ENCODE results near the gene JUNB.

Gene JUNB

DNA sequence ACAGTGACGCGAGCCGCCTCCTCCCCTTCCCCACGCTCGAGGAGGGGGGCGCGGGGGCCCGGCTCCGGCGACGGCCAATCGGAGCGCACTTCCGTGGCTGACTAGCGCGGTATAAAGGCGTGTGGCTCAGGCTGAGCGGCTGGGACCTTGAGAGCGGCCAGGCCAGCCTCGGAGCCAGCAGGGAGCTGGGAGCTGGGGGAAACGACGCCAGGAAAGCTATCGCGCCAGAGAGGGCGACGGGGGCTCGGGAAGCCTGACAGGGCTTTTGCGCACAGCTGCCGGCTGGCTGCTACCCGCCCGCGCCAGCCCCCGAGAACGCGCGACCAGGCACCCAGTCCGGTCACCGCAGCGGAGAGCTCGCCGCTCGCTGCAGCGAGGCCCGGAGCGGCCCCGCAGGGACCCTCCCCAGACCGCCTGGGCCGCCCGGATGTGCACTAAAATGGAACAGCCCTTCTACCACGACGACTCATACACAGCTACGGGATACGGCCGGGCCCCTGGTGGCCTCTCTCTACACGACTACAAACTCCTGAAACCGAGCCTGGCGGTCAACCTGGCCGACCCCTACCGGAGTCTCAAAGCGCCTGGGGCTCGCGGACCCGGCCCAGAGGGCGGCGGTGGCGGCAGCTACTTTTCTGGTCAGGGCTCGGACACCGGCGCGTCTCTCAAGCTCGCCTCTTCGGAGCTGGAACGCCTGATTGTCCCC, at the start of gene JUNB:
TSS of gene JUNB (plus strand) at position 142 of the 706 bp plus-strand sequence. CDS start at position 428, 286 bp downstream.
- peak; percentile 95 for DNase-seq (ENCODE audit: low spot score)

DNA sequence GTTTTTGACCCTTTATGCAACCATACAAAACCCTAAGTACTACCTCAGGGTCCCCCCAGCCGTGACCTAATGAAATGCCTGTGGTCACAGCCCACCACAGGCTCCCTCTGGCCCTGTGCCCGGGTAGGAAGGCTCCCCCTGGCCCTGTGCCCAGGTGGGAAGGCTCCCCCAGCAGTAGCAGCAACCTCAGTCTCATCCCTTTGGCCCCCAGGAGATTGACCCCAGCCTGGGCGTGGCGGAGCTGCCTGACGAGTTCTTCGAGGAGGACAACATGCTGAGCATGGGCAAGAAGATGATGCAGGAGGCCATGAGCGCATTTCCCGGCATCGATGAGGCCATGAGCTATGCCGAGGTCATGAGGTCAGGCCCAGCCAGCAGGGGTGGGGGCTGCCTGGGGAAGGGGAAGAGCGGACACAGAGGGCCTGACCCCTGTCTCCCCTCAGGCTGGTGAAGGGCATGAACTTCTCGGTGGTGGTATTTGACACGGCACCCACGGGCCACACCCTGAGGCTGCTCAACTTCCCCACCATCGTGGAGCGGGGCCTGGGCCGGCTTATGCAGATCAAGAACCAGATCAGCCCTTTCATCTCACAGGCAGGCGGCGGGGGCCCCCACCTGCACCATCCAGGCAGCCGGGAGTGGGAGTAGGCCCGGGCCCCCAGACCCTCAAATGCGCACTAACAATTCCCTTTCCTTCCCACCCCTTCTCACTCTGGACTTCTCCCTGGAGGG, 46.0 kb upstream of the JUNB start:
- DNase-seq (ENCODE audit: low spot score) = no peak

DNA sequence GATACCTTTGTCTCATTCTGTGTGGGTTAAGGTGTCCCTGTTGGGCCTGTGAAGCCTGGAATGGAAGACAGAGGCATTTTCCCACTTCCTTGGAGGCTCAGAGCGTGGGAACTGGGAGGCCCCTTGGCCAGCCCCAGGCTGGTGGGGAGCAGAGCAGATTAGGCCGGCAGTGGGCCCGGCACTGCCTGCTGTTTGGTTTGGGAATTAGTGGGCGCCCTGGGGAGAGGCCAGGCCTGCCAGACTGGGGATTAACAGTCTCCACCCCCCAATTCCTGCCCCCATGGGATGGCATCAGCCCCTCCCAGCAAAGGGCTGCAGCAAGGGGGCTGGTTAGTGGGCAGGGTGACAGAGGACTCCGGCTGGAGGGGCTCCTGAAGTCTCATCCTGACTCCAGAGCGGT, 42.8 kb upstream of the JUNB start:
- DNase-seq (ENCODE audit: low spot score) = no peak

DNA sequence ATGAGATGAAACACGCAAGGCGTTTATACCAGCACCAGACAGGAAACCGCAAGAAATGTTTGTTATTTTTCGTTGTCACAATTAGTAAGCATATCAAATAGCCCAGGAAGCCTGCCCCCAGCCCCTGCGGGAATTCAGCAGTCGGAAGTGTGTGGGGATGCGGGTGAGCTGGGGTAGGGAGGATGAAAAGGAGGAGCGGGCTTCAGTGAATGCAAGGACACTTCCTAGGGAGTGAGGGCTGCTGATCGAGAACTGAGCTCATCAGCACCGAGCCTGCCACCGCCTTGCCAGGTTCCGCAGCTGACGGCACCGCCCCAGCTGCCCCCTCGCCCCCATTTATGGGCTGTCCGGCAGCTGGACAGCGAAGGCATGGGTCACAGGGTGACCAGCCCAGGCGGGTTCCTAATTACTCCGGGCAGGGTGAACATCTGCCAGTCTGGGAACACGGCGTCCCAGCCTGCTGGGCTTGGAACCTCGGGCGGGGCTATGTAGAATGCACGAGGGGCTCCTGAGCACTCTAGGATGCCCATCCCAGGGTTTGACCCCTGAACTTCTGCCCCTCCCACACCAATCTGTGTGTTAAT, 41.3 kb upstream of the JUNB start:
- no peak for DNase-seq (ENCODE audit: low spot score)

DNA sequence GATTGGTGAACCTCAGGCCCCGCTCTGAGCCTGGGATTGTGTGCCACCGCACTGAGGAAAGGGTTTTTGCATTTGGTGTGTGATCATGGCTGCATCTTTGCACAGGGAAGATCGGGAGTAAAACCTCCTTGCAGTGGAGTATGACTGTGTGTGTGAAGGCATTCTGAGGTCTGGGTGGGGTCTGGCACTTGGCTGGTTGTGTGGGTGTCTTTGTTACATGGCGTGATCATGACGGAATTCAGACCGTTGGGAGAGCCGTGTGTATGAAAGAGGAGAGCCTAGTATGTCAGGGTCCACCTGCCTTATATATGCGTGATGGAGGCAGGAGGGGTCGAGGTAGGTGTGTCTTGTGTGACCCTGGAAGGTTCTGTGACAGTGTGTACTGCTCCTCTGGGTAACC, 40.4 kb upstream of the JUNB start:
- no peak for DNase-seq (ENCODE audit: low spot score)

DNA sequence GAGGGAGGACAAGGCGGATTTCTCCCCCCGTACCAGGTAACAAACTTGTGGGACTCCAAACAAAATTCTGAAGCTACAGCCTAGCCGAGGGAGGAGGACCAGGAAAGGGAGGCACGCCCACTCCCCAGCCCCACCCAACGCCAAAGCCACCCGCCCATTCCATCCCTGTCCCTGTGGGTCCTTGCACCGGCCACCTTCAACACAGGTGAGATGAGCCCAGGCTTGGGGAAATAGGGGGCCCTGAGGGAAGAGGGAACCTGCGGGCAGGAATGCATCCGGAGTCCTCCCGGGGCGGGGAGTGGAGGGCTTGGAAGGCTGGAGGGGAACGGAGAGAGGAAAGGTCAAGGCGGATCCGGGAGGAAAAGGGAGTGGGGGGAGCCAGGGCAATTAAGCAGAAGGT, 39.7 kb upstream of the JUNB start, which contains the start of gene BEST2:
TSS of gene BEST2 (plus strand) at position 157 of the 400 bp plus-strand sequence. CDS start 802 bp downstream, outside the sequence.
- DNase-seq (ENCODE audit: low spot score) = no peak

DNA sequence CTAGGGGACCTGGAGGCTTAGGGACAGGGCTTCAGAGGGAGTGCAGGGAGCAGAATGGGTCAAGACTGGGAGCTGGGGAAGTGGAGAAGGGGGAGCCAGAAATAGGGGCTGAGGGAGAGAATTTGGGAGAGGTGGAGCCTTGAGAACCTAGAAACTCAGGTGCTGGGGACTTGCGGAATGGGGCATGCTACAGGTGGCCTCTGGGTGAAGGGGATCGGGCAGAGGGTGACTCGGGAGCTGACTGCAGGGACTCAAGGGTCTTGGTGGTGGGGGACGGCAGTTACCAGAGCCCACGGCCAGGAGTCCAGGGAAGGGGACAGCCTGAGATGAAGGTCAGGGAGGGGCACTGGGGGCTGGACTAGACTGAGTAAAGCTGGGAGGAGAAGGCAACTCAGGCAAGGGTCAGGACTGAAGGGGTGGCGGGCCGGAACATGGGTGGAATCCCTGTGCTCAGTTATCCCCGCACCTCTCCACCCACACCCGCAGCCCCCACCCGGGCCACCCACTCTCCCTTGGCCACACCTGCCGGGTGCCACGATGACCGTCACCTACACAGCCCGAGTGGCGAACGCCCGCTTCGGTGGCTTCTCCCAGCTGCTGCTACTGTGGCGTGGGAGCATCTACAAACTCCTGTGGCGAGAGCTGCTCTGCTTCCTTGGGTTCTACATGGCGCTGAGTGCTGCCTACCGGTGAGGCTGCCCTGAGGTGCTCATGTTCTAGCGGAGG, 39.1 kb upstream of the JUNB start:
- no peak for DNase-seq (ENCODE audit: low spot score)

DNA sequence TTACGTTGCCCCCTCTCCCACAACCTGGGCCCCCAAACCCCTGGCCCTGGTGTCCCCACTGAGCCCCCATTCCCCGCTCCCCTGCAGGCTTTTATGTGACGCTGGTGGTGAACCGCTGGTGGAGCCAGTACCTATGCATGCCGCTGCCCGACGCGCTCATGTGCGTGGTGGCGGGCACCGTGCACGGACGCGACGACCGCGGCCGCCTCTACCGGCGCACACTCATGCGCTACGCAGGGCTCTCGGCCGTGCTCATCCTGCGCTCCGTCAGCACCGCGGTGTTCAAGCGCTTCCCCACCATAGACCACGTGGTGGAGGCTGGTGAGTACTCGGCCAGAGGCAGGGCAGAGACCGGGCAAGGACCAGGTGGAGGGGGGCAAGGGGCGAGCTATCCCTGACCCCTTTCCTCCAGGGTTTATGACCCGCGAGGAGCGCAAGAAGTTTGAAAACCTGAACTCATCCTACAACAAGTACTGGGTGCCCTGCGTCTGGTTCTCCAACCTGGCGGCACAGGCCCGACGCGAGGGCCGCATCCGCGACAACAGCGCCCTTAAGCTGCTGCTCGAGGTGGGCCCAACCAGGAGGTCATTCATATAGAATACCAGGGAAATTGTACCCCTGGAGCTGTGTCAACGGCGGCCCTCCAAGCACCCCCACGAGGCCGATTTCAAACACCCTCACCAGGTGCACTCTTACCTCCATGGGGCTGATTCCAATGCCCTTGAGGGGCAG, 36.7 kb upstream of the JUNB start:
- DNase-seq (ENCODE audit: low spot score) = no peak

DNA sequence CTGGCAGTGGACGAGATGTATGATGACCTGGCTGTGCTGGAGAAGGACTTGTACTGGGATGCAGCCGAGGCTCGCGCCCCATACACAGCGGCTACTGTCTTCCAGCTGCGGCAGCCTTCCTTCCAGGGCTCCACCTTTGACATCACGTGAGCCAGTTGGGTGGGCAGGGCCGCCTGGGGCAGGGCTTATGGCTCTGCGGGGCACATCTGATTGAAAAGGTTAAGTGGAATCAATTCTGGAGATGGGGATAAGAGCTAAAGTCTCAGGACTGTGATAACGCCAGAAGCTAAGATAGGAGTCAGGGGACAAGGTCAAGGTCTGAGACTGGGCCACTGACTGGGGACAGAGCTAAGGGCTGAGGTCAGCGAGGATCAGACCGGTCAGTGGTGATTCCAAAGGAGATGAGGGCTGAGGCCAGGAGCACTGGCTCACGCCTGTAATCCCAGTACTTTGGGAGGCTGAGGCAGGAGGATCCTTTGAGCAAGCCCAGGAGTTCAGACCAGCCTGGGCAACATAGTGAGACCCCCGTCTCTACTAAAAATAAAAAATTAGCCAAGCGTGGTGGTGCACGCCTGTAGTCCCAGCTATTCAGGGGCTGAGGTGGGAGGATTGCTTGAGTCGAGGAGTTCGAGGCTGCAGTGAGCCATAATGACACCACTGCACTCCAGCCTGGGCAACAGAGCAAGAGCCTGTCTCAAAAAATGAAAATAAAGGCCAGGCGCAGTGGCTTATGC, 35.0 kb upstream of the JUNB start:
- DNase-seq (ENCODE audit: low spot score) = no peak

DNA sequence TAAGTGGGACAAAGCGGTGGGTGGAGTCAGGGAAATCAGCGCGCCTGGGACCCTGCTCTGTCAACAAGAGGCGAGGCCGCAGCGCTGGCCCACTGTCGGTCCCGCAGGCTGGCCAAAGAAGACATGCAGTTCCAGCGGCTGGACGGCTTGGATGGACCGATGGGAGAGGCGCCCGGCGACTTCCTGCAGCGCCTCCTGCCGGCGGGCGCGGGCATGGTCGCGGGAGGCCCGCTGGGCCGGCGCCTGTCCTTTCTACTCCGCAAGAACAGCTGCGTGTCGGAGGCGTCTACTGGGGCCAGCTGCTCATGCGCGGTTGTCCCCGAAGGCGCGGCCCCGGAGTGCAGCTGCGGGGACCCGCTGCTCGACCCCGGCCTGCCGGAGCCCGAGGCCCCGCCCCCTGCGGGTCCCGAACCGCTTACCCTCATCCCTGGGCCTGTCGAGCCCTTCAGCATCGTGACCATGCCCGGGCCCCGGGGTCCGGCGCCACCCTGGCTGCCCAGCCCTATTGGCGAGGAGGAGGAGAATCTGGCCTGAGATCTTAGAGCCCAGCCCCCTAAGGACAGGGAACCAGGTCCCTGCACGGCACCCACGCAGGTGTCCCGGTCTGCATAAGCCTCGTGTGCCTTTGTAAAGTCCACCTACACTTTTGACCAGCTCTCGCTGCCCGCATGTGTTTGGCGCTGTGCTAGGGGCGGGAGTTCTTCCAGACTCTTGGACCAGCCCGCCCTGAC, 33.6 kb upstream of the JUNB start:
- DNase-seq (ENCODE audit: low spot score) = peak; percentile 57

DNA sequence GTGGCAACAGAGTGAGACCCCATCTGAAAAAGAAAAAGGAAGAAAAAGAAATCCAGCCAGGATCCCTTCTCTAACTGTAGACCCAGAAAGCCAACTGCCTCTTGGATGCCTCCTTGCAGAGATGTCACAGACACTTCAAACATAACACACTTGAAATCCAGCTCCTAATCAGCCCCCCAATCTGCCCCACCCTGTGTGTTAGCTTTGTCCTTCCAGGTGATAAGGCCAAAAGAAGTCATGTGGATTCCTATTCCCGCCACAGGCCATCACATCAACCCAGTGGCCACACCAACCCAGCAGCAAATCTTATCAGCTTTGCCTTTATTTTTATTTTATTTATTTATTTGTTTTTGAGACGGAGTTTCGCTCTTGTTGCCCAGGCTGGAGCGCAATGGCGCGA, 31.6 kb upstream of the JUNB start:
- DNase-seq (ENCODE audit: low spot score) = no peak

DNA sequence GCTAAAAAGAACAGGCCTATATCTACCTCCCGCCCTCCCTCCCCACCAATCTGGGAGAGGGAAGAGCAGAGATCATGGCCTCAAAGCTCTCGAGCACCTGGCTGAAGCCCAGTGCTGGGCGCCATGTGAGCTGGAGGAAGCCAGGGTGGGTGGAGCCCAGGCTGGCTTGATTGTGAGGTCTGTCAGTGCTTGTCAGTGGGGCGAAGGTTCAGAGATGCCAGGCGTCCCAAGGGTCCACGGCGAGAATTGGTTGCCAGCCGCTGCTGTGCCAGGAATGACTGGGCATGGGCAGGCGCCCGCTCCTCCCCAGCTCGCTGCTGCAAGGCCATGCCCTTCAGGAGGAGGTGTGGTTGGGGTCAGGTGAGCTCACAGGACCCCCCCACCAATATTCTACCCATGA, 28.2 kb upstream of the JUNB start:
- DNase-seq (ENCODE audit: low spot score) = no peak

DNA sequence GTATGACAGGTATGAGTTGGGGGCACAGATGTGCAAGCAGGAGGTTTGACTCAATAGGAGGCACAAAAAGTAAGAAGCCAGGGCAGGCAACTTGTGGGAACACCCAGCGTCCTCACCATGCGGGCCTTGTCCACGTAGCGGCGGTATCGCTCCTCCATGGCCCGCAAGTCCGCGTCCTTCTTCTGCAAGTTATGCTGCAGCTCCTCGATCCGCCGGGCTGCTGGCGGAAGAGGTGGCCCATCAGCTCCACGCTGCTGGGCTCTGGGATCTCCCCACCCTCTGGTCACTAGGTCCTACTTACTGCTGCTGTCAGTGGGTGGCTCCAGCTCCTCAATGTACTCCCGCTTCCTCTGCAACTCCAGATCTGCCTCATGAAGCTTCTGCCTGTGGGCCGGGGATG, 26.6 kb upstream of the JUNB start:
- DNase-seq (ENCODE audit: low spot score) = no peak

DNA sequence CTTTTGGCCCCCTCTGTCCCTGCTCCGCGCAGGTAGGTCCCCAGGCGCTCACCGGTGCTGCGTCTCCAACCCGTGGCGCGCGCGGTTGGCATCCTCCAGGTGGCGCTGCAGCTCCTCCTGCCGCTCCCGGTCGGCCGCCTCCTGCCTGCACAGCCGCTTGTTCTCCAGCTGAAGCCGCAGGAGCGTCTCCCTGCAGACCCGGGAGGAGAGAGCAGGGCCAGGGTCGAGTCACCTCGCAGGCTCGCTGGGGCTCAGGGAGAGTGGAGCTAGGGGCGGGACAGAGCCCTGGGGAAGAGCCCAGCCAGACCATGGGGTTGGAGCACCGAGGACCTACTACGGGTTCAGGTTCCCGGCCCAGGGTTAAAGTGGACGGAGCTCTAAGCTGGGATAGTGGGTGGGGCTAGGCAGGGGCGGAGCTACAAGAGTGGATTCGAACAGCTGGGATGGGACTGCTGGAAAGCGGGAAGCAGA, 25.2 kb upstream of the JUNB start:
- no peak for DNase-seq (ENCODE audit: low spot score)

DNA sequence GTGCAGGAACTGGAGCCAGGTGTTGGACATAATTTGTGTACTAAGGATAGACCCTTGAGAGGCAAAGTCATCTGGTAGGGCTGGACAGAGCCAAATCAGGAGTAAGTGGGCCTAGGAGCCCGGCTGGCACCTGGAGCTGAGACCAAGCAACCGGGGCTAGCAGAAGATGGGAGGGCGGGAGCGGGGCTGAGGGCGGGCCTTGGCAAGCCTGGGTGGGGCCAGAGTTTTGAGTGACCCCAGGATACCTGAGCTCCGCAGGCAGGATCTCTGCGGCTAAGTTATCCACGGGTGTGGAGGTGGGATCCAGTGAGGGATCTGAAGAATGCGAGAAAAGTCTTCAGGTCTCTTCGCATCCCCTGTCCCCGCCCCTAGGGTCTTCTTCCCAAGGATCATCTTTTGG, 24.1 kb upstream of the JUNB start:
- no peak for DNase-seq (ENCODE audit: low spot score)

DNA sequence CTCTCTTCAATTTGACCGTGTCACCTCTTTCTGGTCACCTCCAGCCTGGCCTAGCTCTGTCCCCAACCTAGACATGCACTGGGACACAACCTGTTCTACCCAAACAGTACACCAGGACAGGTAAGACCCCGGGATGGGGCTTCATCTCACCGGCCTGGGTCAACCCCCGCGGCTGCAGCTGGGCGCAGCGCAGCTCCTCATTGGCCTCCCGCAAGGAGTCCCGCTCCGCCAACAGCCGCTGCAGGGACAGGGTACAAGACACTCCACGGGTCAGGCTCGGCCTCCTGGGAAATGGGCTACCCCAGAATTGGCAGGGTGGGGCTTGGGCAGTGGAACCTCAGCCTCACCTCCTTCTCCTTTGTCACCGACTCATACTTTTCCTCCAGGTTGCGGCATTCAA, 23.6 kb upstream of the JUNB start:
- no peak for DNase-seq (ENCODE audit: low spot score)

DNA sequence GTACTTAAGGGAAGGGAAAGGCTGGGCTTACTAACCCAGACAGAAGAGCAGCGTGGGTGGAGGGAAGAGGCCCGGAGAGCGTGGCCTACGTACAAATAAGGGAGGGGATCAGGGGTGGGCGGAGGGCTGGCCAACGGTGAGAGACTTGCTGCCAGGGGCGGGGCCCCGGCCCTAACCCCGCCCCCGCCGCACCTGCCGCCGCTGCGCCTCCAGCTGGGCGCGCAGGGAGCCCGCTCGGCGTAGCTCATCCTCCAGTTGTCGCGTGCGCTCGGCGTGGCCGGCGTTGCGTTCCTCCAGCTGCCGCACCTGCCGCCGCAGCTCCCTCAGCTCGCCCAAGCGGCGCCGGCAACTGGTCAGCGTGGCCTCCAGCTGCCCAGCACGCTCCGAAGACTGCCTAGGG, 21.6 kb upstream of the JUNB start:
- no peak for DNase-seq (ENCODE audit: low spot score)

DNA sequence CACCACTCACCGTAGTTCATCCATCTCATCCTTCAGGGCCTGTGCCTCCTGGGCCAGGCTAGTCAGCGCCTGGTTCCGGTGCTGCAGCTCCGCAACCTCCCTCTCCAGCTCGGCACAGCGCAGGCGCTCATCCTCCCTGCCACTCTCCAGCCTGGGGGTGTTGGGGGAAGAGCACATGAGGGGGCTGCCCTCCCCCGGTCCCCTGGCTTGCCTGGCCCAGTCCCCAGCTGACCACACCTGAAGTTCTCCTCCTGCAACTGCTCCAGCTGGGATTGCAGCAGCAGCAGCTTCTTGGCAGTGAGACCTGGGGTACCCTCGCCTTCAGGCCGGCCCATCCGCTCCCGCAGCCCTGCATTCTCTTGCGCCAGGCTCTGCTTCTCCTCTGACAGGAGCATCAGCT, 20.4 kb upstream of the JUNB start:
- no peak for DNase-seq (ENCODE audit: low spot score)

DNA sequence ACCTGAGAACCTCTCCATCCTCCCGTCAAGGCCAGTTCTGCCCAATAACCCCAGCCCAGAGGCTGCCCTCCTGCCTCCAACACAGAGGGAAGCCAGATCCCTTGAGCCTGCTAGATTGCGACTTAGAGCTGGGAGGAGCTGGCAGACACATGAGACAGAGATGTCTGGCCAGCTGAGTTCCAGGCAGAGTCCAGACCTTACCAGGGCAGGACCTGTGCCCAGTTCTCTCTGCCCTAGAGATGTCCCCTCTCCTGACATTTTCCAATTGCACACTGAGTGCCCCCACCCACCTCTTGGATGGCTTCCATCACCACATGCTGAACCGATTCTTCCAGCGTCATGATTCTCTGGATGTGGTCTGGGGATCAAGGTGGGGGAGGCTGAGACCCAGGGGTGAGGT, 19.0 kb upstream of the JUNB start:
- DNase-seq (ENCODE audit: low spot score) = no peak

DNA sequence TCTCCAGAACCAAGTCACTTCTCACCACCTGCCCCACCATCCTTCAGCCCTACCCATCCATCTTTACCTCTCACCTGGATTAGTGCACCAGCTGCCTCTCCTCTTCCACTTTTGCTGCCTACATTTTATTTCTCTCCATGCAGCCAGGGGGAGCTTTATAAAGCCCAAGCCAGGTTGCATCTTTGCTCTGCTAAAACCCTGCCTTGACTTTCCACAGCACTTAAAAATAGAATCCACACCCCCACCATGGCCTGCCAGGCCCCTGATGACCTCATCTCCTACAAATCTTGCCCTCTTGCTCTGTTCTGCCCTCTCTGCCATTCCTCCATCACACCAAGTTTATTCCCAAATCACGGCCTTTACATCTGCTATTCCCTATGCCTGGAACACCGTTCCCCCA, 17.7 kb upstream of the JUNB start:
- no peak for DNase-seq (ENCODE audit: low spot score)

Data from cerebellar cortex (tissue), 1 donor.